GM21786 (cell line): Measurements from ENCODE around the gene ANAPC5.
"Not testable (repeated sequence)": the region's sequence is repeated elsewhere in the genome, so short reads cannot be mapped to it uniquely, and the experiment has no call there.

ENCODE experiments used
- ATAC-seq: cut with Tn5 transposase; IDR thresholded peaks from one replicate; pipeline ENCODE4 v1.9.1; 2021; ENCODE audit not compliant: unreplicated experiment

ANAPC5 gene

GRCh38 chr12:121287267-121287954 lies 64.8 kb downstream of the ANAPC5 start:
- ATAC-seq, result no peak

DNA sequence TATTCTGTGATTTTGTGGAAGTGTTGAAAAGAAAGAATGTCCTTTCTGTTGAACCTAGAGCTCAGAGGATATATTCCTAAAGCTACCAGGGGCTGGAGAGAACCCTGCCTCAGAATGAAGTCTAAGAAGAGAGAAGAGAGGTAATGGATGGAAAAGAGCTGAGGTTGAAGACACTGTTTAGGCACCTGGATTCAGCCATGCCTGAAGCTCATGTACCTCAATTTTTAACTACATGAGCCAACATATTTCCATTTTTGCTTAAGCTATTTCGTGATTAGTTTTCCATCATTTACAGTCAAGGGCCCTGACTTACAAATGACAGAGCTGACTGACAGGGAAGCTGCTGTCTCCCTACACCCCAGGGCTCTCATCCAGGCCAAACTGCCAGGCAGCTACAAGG lies 66.4 kb downstream of the ANAPC5 start:
- ATAC-seq, result no peak

DNA sequence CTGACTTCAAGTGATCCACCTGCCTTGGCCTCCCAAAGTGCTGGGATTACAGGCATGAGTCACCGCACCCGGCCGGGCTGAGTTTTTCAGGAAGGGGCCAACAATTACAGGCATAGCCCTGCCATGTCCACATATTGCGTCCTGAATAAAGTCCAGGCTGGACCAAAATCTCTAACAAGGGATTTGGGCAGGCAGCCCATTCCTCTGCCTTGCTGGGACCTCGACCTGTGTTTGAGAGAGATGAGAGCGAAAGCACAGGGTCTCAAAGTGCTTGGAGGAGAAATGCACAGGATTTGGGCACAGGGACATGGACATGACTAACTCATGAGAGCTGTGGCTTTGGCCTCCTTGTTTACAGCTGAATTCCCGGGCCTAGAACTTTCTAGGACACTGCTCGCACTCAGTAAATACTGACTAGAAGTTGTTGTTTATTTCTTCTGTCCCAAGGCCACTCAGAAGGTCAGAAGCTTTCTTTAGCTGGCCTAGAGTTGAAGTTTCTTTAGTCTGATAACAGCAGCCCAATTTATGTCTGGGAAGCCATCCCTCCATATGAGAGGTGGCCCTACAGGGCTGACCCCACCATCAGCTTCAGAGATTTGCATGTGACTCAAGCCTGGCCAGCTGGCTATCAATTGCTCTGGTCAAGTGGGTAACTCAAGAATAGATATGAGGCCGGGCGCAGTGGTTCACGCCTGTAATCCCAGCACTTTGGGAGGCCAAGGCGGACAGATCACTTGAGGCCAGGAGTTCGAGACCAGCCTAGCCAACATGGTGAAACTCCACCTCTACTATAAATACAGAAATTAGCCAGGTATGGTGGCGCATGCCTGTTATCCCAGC lies 67.4 kb downstream of the ANAPC5 start:
- no peak for ATAC-seq

GRCh38 chr12:121283841-121284240 lies 68.4 kb downstream of the ANAPC5 start:
- ATAC-seq, result no peak

- no peak for ATAC-seq
Observed at GRCh38 chr12:121283388-121283787, 68.8 kb downstream of the ANAPC5 start.

GRCh38 chr12:121282910-121283309 lies 69.3 kb downstream of the ANAPC5 start:
- ATAC-seq, result not testable (repeated sequence)

DNA sequence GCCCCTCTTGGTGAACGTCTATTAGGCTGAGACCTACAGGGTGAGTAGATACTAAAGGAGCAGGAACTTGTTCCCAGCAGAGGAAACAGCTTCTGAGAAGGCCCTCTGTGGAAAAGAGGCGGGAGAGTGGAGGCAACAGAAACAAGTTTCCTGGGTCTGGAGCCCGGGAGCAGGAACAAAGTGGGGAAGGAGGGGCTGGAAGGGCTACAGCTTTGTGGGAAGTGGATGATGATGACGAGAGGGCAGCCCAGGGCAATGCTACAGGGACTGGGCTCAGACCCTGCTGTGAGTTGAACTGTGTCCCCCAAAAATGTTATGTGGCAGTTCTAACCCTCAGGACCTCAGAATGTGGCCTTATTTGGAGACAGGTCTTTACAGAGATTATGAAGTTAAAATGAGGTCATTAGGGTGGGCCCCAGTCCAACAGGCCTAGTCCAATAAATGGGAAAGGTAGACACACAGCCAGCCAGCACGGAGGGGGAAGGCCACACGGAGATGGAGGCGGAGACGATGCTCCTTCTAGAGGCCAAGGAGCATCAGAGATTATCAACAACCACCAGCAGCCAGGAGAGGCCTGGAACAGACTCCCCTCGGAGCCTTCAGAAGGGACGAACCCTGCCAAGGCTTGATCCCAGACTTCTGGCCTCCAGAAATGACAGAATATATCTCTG lies 70.0 kb downstream of the ANAPC5 start:
- ATAC-seq, result no peak

DNA sequence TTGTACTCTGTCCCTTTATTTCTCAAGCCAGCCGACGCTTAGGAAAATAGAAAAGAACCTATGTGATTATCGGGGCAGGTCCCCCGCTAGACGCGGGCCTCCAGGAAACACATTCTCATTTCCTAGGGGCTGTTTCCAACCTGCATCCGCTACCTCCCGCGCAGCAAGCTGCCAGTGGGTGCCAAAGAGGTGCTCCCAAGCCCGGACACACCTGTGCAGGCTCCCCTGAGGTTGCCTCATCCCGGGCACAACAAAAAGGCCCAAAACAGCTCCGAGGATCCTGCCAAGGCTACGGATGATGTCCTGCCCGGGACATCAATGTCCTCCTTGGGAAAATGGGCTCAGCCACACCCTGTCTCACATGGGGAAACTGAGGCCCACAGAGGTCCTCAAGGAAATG lies 71.1 kb downstream of the ANAPC5 start:
- ATAC-seq, result not testable (repeated sequence)

DNA sequence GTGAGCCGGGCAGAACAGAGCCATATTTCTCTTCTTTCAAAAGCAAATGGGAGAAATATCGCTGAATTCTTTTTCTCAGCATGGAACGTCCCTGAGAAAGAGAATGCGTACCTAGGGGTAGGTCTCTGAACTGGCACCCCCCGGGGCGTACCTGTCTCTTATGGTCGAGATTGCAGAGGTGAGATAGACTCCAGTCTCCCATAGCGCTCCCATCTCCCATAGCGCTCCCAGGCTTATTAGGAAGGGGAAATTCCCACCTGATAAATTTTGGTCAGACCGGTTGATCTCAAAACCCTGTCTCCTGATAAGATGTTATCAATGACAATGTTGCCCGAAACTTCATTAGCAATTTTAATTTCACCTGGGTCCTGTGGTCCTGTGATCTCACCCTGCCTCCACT lies 71.7 kb downstream of the ANAPC5 start:
- ATAC-seq, result not testable (repeated sequence)

- ATAC-seq, result no peak
Observed at GRCh38 chr12:121279507-121279915, 72.7 kb downstream of the ANAPC5 start.

- ATAC-seq, result no peak
Observed at GRCh38 chr12:121279071-121279375, 73.2 kb downstream of the ANAPC5 start.

GRCh38 chr12:121278169-121279070 lies 73.8 kb downstream of the ANAPC5 start:
- no peak for ATAC-seq

GRCh38 chr12:121277374-121277759 lies 74.8 kb downstream of the ANAPC5 start:
- no peak for ATAC-seq

- ATAC-seq, result no peak
Observed at GRCh38 chr12:121274036-121274763, 78.0 kb downstream of the ANAPC5 start.

DNA sequence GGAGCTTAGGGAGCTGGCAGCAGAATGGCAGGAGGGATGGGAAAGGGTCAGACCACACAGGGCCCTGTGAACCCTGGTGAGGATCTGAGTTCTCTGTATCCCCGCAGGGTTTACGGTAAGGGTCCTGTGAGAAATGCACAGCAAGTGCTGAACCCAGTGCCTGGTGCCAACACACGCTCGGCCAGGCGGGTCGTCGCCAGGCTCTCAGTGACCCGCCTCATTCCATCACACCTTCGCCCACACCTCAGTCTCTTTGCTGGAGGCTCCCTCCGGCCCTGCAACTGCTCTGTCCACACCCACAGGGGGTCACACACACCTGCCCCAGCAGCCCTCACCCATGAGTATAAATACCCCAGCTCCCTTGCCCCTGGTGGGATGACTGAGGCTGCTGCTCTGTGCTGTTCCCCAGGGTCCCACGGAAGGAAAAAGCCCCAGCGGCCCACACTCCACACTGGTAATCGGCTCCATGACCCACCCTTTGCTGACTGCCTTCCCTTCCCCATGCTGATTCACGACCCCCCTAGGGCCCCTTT lies 78.8 kb downstream of the ANAPC5 start:
- no peak for ATAC-seq

DNA sequence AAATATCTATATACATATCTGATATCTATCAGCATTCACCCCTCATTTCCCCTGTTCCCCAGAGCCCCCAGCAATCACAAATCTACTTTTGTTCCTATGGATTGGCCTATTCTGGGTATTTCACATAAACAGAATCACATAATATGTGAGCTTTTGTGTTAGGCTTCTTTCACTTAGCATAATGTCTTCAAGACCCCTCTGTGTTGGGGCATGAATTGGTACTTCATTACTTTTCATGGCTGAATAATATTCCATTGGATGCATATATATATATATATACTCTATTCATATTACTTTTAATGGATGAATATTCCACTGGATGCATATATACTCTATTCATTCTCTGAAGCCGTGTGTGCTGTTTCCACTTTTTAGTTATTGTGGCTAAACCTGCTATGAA lies 84.4 kb downstream of the ANAPC5 start:
- no peak for ATAC-seq

DNA sequence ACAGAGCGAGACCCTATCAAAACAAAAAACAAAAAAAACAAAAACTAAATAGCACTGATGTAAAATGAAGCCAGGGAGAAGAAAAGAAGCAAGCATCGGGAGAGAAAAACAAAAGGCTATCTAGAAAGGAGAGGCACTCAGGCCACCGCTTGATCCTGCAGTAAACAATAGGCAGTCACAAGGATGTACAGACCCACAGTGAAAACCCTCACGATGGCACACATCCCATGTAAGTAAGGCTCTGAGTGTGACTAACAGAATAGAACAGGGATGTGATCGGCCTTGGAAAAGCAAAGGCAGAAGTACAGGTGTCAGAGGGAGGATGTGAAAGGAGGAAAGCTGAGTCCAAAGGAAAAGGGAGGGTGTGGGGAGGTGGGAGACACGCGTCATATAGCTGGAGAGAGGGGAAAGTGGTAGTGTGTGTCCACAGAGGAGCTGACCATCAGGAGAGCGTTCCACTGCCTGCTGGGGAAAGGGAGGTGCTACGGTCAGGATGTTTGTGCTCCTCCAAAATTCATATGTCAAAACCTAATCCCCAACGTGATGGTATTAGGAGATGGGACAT lies 87.2 kb downstream of the ANAPC5 start:
- ATAC-seq, result no peak

DNA sequence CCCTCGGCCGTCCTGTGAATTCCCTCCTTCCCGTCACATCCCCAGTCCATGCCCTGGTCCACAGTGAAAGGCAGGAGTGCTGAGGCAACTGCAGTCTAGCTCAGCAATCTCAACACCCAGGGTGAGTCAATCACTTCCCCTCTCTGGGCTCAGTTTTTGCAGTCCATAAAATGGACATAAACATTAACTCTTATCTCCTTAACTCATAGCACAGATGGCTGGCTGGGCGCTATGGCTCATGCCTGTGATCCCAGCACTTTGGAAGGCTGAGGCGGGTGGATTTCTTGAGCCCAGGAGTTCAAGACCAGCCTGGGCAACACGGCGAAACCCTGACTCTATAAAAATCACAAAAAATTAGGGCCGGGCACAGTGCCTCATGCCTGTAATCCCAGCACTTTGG lies 88.1 kb downstream of the ANAPC5 start:
- ATAC-seq, result no peak

- ATAC-seq, result no peak
Observed at GRCh38 chr12:121263206-121263935, 88.8 kb downstream of the ANAPC5 start.
